IMR-90 (cell line): ENCODE data around the gene SMARCA2. TPM values are rescaled to one million over a fixed set of nuclear protein-coding genes. Genes with fewer than 3 reads are reported as not detected.

Source experiments
- ATAC-seq: fragments of 200-7000 bp; cut with Tn5 transposase; 2 replicates; pipeline ENCODE4 v1.9.1; 2020; ENCODE audit warnings: low read depth, mild to moderate bottlenecking, moderate library complexity
- BruUV-seq: library from RNA; stranded (reverse); fragments of 400-500 nt; replicated peaks from 2 replicates; lab custom pipeline; 2021; lab: Mats Ljungman, UMichigan
- CTCF ChIA-PET: fragments of 300-600 bp; formaldehyde crosslinking; extraction: SDS; loops from one replicate; lab custom pipeline; 2021; ENCODE audit warnings: antibody characterized with exemption; lab: Yijun Ruan, JAX
- POLR2A ChIA-PET: fragments of 300-600 bp; sonication (Branson Sonifier 250); formaldehyde crosslinking; loops from one replicate; lab custom pipeline; 2022; ENCODE audit warnings: antibody characterized with exemption; ENCODE audit not compliant: unreplicated experiment; lab: Charles Lee
- DNase-seq: peaks from one replicate; pipeline ENCODE4 v3.0.0; 2013
- H2AFZ ChIP-seq: replicated peaks from 2 replicates; pipeline ENCODE3; 2013; ENCODE audit warnings: low read length, mild to moderate bottlenecking; ENCODE audit not compliant: poor library complexity
- H2AK5ac ChIP-seq: 2 replicates; pipeline ENCODE4 v1.6.1; 2013; ENCODE audit warnings: low read depth, low read length, inconsistent platforms
- H2AK9ac ChIP-seq: replicated peaks from 2 replicates; pipeline ENCODE3; 2013; ENCODE audit warnings: mild to moderate bottlenecking, low read depth, low read length, moderate library complexity; ENCODE audit not compliant: poor library complexity
- H2BK120ac ChIP-seq: 2 replicates; pipeline ENCODE4 v1.6.1; 2013; ENCODE audit warnings: low read depth, low read length, inconsistent platforms
- H2BK15ac ChIP-seq: 3 replicates; pipeline ENCODE4 v1.6.1; 2013; ENCODE audit warnings: low read depth, low read length, inconsistent platforms
- H2BK20ac ChIP-seq: 2 replicates; pipeline ENCODE4 v1.6.1; 2013; ENCODE audit warnings: low read depth, mild to moderate bottlenecking, inconsistent platforms, low read length, moderate library complexity
- H2BK5ac ChIP-seq: 2 replicates; pipeline ENCODE4 v1.6.1; 2013; ENCODE audit warnings: mild to moderate bottlenecking, low read depth, low read length, inconsistent platforms; ENCODE audit not compliant: poor library complexity, severe bottlenecking
- H3K14ac ChIP-seq: replicated peaks from 2 replicates; pipeline ENCODE4 v1.6.1; 2013; ENCODE audit warnings: low read depth, low read length, inconsistent platforms
- H3K18ac ChIP-seq: 2 replicates; pipeline ENCODE4 v1.6.1; 2013; ENCODE audit warnings: low read depth, low read length, control low read depth
- H3K23ac ChIP-seq: 2 replicates; pipeline ENCODE4 v1.6.1; 2013; ENCODE audit warnings: low read depth, low read length, inconsistent platforms
- H3K27ac ChIP-seq: 2 replicates; pipeline ENCODE4 v1.5.1; 2013; ENCODE audit warnings: mild to moderate bottlenecking, control low read depth, low read length; ENCODE audit not compliant: insufficient read depth
- H3K27me3 ChIP-seq: 2 replicates; pipeline ENCODE4 v1.6.1; 2013; ENCODE audit warnings: low read length; ENCODE audit not compliant: control insufficient read depth, insufficient read depth
- H3K36me3 ChIP-seq: 2 replicates; pipeline ENCODE4 v1.6.1; 2013; ENCODE audit warnings: low read length, mixed read lengths; ENCODE audit not compliant: control insufficient read depth, insufficient read depth
- H3K4ac ChIP-seq: 2 replicates; pipeline ENCODE4 v1.6.1; 2013; ENCODE audit warnings: low read depth, low read length, inconsistent platforms
- H3K4me1 ChIP-seq: 2 replicates; pipeline ENCODE4 v1.6.1; 2013; ENCODE audit warnings: low read length, mixed read lengths; ENCODE audit not compliant: control insufficient read depth, insufficient read depth
- H3K4me2 ChIP-seq: 2 replicates; pipeline ENCODE4 v1.6.1; 2013; ENCODE audit warnings: low read depth, mild to moderate bottlenecking, control low read depth, low read length, moderate library complexity
- H3K4me3 ChIP-seq: 2 replicates; pipeline ENCODE4 v1.5.1; 2013; ENCODE audit warnings: low read depth, mild to moderate bottlenecking, control low read depth, low read length, moderate library complexity; ENCODE audit not compliant: insufficient read depth
- H3K56ac ChIP-seq: 2 replicates; pipeline ENCODE4 v1.6.1; 2013; ENCODE audit warnings: low read length, inconsistent platforms; ENCODE audit not compliant: insufficient read depth; ENCODE audit errors: extremely low read depth
- H3K79me1 ChIP-seq, 2 experiments: 2 replicates each; pipeline ENCODE4 v1.6.1; 2013; ENCODE audit warnings: low read length in 2 of 2, inconsistent platforms in 1 of 2, low read depth in 1 of 2
- H3K9ac ChIP-seq: 2 replicates; pipeline ENCODE4 v1.6.1; 2013; ENCODE audit warnings: low read depth, low read length, control low read depth
- H3K9me1 ChIP-seq: 2 replicates; pipeline ENCODE4 v1.6.1; 2013; ENCODE audit warnings: low read length, inconsistent platforms; ENCODE audit not compliant: insufficient read depth
- H3K9me3 ChIP-seq: 2 replicates; pipeline ENCODE4 v1.6.1; 2013; ENCODE audit warnings: low read length; ENCODE audit not compliant: control insufficient read depth, insufficient read depth
- H4K20me1 ChIP-seq: 2 replicates; pipeline ENCODE4 v1.6.1; 2013; ENCODE audit warnings: low read length, inconsistent platforms; ENCODE audit not compliant: insufficient read depth
- H4K5ac ChIP-seq: 2 replicates; pipeline ENCODE4 v1.6.1; 2013; ENCODE audit warnings: mild to moderate bottlenecking, low read depth, low read length, control low read depth
- H4K8ac ChIP-seq, 2 experiments: 2 replicates each; pipeline ENCODE4 v1.6.1; 2013; ENCODE audit warnings: low read depth in 2 of 2, low read length in 2 of 2, control low read depth in 1 of 2, inconsistent platforms in 1 of 2
- H4K91ac ChIP-seq: 2 replicates; pipeline ENCODE4 v1.6.1; 2013; ENCODE audit warnings: low read depth, low read length, inconsistent platforms; ENCODE audit not compliant: insufficient read depth
- BHLHE40 ChIP-seq: fragments of 150-350 bp; IDR thresholded peaks from 2 replicates; pipeline ENCODE4 v1.6.1; 2016; ENCODE audit warnings: mild to moderate bottlenecking, low read depth, low read length
- CEBPB ChIP-seq: IDR thresholded peaks from 2 replicates; pipeline ENCODE4 v1.6.1; 2012; ENCODE audit warnings: low read depth, low read length, improper control_type of control experiment
- CHD1 ChIP-seq: IDR thresholded peaks from 2 replicates; pipeline ENCODE4 v1.6.1; 2012; ENCODE audit warnings: low read depth, low read length, improper control_type of control experiment
- ELK1 ChIP-seq: fragments of 150-350 bp; IDR thresholded peaks from 2 replicates; pipeline ENCODE4 v1.6.1; 2016; ENCODE audit warnings: low read depth, mild to moderate bottlenecking, low read length, moderate library complexity, borderline replicate concordance
- MAFK ChIP-seq: IDR thresholded peaks from 2 replicates; pipeline ENCODE4 v1.6.1; 2012; ENCODE audit warnings: low read depth, low read length, improper control_type of control experiment
- MXI1 ChIP-seq: IDR thresholded peaks from 2 replicates; pipeline ENCODE4 v1.6.1; 2012; ENCODE audit warnings: low read depth, mild to moderate bottlenecking, low read length, moderate library complexity, borderline replicate concordance
- RCOR1 ChIP-seq: IDR thresholded peaks from 2 replicates; pipeline ENCODE4 v1.6.1; 2012; ENCODE audit warnings: mild to moderate bottlenecking, low read length, improper control_type of control experiment; ENCODE audit not compliant: insufficient replicate concordance
- USF2 ChIP-seq: fragments of 150-350 bp; IDR thresholded peaks from 2 replicates; pipeline ENCODE4 v1.6.1; 2017; ENCODE audit warnings: mild to moderate bottlenecking, antibody characterized with exemption, low read length, low read depth
- WGBS, 2 experiments: methylation state at CpG; one replicate each; pipeline versions ENCODE4 v1.1.5 to v1.1.7; 2013; ENCODE audit warnings: missing lambda C conversion rate in 2 of 2; ENCODE audit not compliant: insufficient read length in 1 of 2; ENCODE audit errors: extremely low coverage in 2 of 2; 5-methylcytosine and 5-hydroxymethylcytosine counted together
- dilution Hi-C: fragments of 300-500 bp; cut with HindIII; formaldehyde crosslinking; loops from one replicate; pipeline ENCODE4 v1.14.3; 2018; ENCODE audit warnings: low sequenced_read_pairs; ENCODE audit not compliant: unreplicated experiment
- in situ Hi-C: fragments of 300-500 bp; cut with MboI; formaldehyde crosslinking; loops from 3 replicates; pipeline ENCODE4 v1.14.3; 2019; ENCODE audit warnings: low sequenced_read_pairs, inconsistent platforms, mixed read lengths
- intact Hi-C: fragments of 100-400 bp; cut with micrococcal nuclease; formaldehyde crosslinking; loops from 2 replicates; pipeline ENCODE4 v1.10.0; 2022
- polyA plus RNA-seq, 3 experiments: library from polyadenylated mRNA; depleted of rRNA; stranded (reverse); fragments of >200 nt; gene quantifications; 2 replicates each; pipeline ENCODE4 v1.2.3, GENCODE V29; 2012; ENCODE audit warnings: low replicate concordance in 1 of 3
- total RNA-seq: library from RNA; depleted of rRNA; stranded (reverse); fragments of >200 nt; gene quantifications from 2 replicates; pipeline ENCODE4 v1.2.3, GENCODE V29; 2012

Gene SMARCA2
- total and polyA plus RNA-seq, 2 of the 4 experiments (the other 2 are of a cell fraction): 25.3 to 26.7 TPM

GRCh38 chr9:2119566-2119965 lies 104.4 kb downstream of the SMARCA2 start:
- 85% methylated on average over 8 of the region's 9 CpGs; no CpG with 5 or more reads in 1 of the 2 experiments for WGBS, 2 experiments
- Histone ChIP-seq H3K4ac (no peak overlapping the region), H3K18ac (no peak overlapping the region), H3K79me1 (no peaks in the 10 kb centered on the region), H3K9me3 (no peaks in the 10 kb centered on the region), H3K23ac (no peak overlapping the region), H2BK15ac (no peak overlapping the region), H2BK5ac (no peak overlapping the region), H3K36me3 (peaks cover 23% of the 10 kb centered on the region), H2AFZ (no peak overlapping the region), H3K9me1 (0 out of 2 replicates have a peak, but pooled peaks cover 3% of the 10 kb centered on the region), H4K20me1 (no peaks in the 10 kb centered on the region), H2AK5ac (no peak overlapping the region), H2BK120ac (no peak overlapping the region), H3K4me3 (no peak overlapping the region), H3K4me1 (0 out of 2 replicates have a peak, but pooled peaks cover 2% of the 10 kb centered on the region), H3K9ac (no peak overlapping the region), H3K4me2 (no peak overlapping the region), H3K14ac (no peak overlapping the region), H3K27me3 (no peaks in the 10 kb centered on the region), H3K27ac (no peak overlapping the region), H4K5ac (no peak overlapping the region), H2AK9ac (no peak overlapping the region), H2BK20ac (no peak overlapping the region), H3K56ac (no peak overlapping the region), H4K91ac (no peak overlapping the region), H4K8ac (no peak overlapping the region)
- ATAC-seq (no peak), DNase-seq (no peak)
- intact Hi-C loops (no loop called here), in situ Hi-C loops (no loop called here), dilution Hi-C loops (loop anchor here (25.0 kb wide), 1 partner anchor 107 kb away; the partner anchor contains the start of gene SMARCA2)
- BruUV-seq: no TSS peak
- ChIA-PET CTCF (no interaction called here), POLR2A (no interaction called here)
- TF ChIP-seq BHLHE40: no peak
- no peak for TF ChIP-seq ELK1
- TF ChIP-seq CHD1: no peak
- TF ChIP-seq USF2: no peak
- no peak for TF ChIP-seq MXI1
- no peak for TF ChIP-seq MAFK
- no peak for TF ChIP-seq RCOR1
- no peak for TF ChIP-seq CEBPB
